GM21576 (cell line): ENCODE data around the gene BSND.

Experiments used
- ATAC-seq: cut with Tn5 transposase; IDR thresholded peaks from one replicate; pipeline ENCODE4 v1.9.1; 2021; ENCODE audit warnings: mild to moderate bottlenecking, moderate library complexity; ENCODE audit not compliant: unreplicated experiment

The BSND gene

GRCh38 chr1:54975356-54976108, 23.2 kb upstream of the BSND start:
- ATAC-seq, result no peak

- no peak for ATAC-seq
Observed at GRCh38 chr1:54976747-54977146, 22.0 kb upstream of the BSND start.

- ATAC-seq, result no peak
Observed at GRCh38 chr1:54977533-54978297, 21.0 kb upstream of the BSND start.

- no peak for ATAC-seq
Observed at GRCh38 chr1:54978528-54979326, 20.0 kb upstream of the BSND start.

- ATAC-seq, result no peak
Observed at GRCh38 chr1:54979327-54979891, 19.3 kb upstream of the BSND start.

- ATAC-seq, result no peak
Observed at GRCh38 chr1:54980046-54980527, 18.6 kb upstream of the BSND start.

GRCh38 chr1:54980528-54981241, 18.0 kb upstream of the BSND start, which contains the start of gene TMEM61:
Gene TMEM61 (plus strand): TSS chr1:54980628. CDS start chr1:54981066, 438 bp downstream.
- no peak for ATAC-seq

GRCh38 chr1:54981466-54981865, 17.3 kb upstream of the BSND start:
- ATAC-seq, result no peak

GRCh38 chr1:54982739-54983138, 16.0 kb upstream of the BSND start:
- ATAC-seq, result no peak

GRCh38 chr1:54984131-54984842, 14.4 kb upstream of the BSND start:
- no peak for ATAC-seq

GRCh38 chr1:54985556-54985955, 13.2 kb upstream of the BSND start:
- ATAC-seq, result no peak

- no peak for ATAC-seq
Observed at GRCh38 chr1:54986025-54986424, 12.7 kb upstream of the BSND start.

- ATAC-seq, result no peak
Observed at GRCh38 chr1:54986533-54986932, 12.2 kb upstream of the BSND start.

- ATAC-seq, result no peak
Observed at GRCh38 chr1:54987427-54987826, 11.3 kb upstream of the BSND start.

GRCh38 chr1:54987919-54988705, 10.6 kb upstream of the BSND start:
- no peak for ATAC-seq

GRCh38 chr1:54988975-54989374, 9.8 kb upstream of the BSND start:
- ATAC-seq, result no peak

GRCh38 chr1:54989473-54989872, 9.3 kb upstream of the BSND start:
- ATAC-seq, result no peak

- no peak for ATAC-seq
Observed at GRCh38 chr1:54989968-54990810, 8.5 kb upstream of the BSND start.
